ENCODE results near the gene REEP2.
"Not testable (repeated sequence)": the region's sequence is repeated elsewhere in the genome, so short reads cannot be mapped to it uniquely, and the experiment has no call there.

GRCh38 chr5:138410996-138411640 lies 27.7 kb upstream of the REEP2 start:
- TF ChIP-seq POLR2AphosphoS5 (IDR thresholded peaks at IDR 0.05; ENCODE audit: borderline replicate concordance, low read depth, low read length); EZH2 (IDR thresholded peaks at IDR 0.05): not testable (repeated sequence)
